Astrocyte of the spinal cord (primary cell): ENCODE measurements around the gene NSMCE1.

Experiments used
- DNase-seq: peaks from one replicate; pipeline ENCODE4 v3.0.0; 2011; ENCODE audit warnings: low read depth, low spot score
- H3K4me3 ChIP-seq: 2 replicates; pipeline ENCODE4 v1.5.1; 2011; ENCODE audit warnings: low read depth, mild to moderate bottlenecking, low read length, moderate library complexity
- in situ Hi-C: cut with HindIII; loops from 2 replicates; pipeline ENCODE4 v1.10.0; 2017; ENCODE audit warnings: low sequenced_read_pairs
- TF ChIP-seq, protein P1 (sequence below): IDR thresholded peaks from 2 replicates; pipeline ENCODE4 v1.5.1; 2012; ENCODE audit warnings: low read depth, mild to moderate bottlenecking, low read length, inconsistent platforms

The NSMCE1 gene

DNA sequence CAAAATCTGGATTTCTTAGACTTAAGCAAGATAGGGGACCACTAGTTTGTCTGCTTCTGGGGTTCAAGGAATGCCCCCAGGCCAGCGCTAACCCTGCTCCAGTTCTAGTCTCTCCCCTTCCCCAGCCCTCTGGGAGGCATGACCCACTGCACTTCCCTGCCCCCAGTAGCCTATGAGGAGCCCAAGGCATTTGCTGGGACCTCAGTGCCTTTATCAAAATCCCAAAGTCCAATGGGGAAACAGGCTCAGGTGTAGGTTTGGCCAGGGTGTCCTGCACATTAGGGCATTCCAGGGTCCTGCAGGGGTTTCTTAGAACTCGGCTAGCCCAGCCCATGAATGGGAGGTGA, 46.4 kb upstream of the NSMCE1 start:
- DNase-seq, result no peak
- peak overlapping the region; percentile 68 for H3K4me3 ChIP-seq
- in situ Hi-C loops, result no loop called here
- TF ChIP-seq, protein P1, sequence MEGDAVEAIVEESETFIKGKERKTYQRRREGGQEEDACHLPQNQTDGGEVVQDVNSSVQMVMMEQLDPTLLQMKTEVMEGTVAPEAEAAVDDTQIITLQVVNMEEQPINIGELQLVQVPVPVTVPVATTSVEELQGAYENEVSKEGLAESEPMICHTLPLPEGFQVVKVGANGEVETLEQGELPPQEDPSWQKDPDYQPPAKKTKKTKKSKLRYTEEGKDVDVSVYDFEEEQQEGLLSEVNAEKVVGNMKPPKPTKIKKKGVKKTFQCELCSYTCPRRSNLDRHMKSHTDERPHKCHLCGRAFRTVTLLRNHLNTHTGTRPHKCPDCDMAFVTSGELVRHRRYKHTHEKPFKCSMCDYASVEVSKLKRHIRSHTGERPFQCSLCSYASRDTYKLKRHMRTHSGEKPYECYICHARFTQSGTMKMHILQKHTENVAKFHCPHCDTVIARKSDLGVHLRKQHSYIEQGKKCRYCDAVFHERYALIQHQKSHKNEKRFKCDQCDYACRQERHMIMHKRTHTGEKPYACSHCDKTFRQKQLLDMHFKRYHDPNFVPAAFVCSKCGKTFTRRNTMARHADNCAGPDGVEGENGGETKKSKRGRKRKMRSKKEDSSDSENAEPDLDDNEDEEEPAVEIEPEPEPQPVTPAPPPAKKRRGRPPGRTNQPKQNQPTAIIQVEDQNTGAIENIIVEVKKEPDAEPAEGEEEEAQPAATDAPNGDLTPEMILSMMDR, result no peak

DNA sequence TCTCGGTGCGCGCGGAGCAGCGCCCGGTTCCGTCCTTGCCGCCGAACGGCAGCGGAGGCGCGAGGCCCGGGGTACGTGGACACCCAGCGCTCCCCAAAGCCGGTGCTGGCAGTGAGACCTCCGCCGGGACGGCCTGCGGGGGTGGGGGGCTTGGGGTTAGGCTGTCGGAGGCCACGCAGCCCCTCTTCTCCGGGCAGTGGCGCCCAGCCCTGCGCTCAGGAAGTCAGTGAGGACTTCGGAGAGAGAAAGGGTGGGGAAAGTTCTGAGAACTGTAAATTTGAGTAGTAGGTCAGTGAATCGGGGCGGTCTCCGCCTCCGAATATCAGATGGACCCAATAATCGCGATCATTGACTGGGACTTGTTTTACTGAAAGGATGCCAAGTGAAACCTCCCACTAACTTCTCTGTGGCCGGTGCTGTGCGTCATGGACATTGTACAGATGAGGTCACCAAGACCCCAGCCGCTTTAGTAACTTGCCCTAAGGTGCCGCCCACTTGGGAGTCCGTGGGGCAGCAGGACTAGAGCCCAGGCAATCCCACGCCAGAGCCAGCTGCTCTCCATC, 45.7 kb upstream of the NSMCE1 start:
- TF ChIP-seq, protein P1, result no peak
- in situ Hi-C loops, result no loop called here
- H3K4me3 ChIP-seq, result peak overlapping the region; percentile 68
- DNase-seq, result peak; percentile 96

DNA sequence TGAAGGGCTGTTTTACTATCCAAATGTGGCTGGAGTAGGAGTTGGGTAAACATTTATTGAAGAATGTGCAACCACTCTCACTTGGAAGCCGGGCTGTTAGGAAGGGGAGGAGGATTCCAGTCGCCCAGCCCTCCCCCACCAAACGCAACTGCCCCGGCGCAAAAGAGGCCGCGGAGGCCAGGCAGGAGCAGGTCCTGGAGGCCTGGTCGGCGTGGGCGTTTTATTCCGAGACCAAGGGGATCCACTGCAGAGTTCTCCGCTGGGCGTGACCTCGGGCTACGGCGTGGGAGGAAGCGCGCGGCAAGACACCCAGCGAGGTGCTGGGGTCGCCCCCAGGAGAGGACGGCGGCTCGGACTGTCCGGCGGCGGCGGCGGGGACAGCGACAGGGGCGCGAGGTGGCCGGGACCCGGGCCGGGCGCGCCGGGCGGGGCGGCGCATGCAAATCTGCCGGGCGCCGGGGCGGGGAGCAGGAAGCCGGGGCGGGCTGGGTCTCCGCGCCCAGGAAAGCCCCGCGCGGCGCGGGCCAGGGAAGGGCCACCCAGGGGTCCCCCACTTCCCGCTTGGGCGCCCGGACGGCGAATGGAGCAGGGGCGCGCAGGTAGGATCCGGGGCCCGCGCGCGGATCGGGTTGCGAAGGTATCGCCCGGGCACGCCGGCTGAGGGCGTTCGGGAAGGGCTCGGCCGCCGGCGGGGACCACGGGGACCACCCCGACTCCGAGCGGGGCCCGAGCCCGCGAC, 45.0 kb upstream of the NSMCE1 start, which contains the start of gene IL4R:
TSS of gene IL4R (plus strand) at position 553 of the 739 bp plus-strand sequence. CDS start 26,230 bp downstream, outside the sequence.
- in situ Hi-C loops, result no loop called here
- peak; percentile 75 for DNase-seq
- TF ChIP-seq, protein P1, result no peak
- peak within 1 kb of the TSS; percentile 68 for H3K4me3 ChIP-seq

DNA sequence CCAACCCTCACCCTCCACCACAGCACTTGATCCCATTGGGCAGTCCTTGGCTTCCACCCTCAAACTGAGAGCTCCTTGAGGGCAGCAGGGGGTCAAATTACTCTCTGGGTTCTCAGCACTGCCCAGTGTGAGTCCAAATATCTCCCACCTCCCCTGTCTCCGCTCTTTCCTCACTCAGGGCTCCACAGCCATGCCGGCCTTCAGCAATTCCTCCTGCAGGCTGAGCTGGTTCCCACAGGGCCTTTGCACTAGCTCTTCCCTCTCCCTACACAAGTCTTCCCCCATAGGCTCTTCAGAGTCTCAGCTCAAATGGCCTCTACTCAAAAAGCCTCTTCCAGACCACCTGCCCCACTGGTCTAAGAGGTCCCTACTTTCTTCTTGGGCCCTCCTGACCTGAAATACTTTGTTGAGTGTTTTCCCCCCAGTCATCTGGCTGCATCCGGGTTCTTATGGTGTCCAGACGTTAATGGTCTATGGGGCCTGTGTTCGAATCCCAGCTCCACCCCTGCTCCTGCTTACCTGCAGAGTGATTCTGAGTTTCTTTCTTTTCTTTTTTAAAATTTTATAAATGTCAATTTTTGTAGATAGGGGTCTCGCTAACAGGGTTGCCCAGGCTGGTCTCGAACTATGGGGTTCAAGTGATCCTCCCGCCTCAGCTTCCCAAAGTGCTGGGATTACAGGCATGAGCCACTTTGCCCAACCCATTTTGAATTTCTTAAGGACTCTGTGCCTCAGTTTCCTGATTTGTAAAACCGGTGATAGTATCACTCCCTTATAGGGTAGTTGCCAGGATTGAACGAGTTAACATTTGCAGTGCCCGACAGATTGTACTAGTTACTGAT, 44.2 kb upstream of the NSMCE1 start:
- no peak for DNase-seq
- in situ Hi-C loops, result no loop called here
- TF ChIP-seq, protein P1, result no peak
- H3K4me3 ChIP-seq, result peak overlapping the region; percentile 68

DNA sequence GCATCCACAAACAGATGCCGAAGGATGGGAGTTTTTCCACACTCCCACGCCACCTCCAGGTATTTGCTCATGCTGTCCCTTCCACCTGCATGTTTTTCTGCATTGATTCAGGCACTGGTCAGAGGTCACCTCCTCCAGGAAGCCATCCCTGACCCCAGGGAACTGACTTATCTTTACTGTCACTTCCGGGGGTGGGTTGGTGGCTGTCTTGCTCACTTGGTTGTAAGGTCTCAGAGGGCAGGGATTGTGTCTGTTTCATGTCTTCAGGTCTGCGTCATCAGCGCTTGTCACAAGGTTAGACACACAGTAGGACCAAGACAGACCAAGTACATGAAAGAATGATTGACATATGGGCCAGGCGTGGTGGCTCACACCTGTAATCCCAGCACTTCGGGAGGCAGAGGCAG, 43.3 kb upstream of the NSMCE1 start:
- in situ Hi-C loops, result no loop called here
- TF ChIP-seq, protein P1, result no peak

DNA sequence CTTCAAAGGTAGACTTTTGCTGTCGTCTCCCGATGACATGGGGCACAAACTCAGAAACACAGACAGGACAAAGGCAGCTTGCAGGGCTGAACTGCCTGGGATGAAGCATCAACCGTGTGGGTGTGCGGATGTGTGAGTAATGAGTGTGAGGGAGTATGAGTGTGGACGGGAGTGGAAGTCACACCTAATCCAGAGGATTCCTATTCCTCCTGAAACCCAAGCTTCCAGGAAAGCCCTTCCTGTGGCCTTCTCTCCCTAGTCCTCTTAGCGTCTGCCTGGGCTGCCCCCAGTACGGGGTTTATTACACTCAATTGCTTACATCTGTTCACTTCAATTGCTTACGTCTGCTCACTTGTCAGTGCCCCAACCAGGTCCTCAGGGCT, 42.9 kb upstream of the NSMCE1 start:
- DNase-seq, result no peak
- H3K4me3 ChIP-seq, result no peak overlapping the region
- in situ Hi-C loops, result no loop called here
- TF ChIP-seq, protein P1, result no peak

More for the DNA sequence above, 43.3 kb upstream of the NSMCE1 start:
- H3K4me3 ChIP-seq, result no peak overlapping the region
- DNase-seq, result no peak
